HCT116 (cell line): ENCODE results near the gene GDNF. TPM values are rescaled to one million over a fixed set of nuclear protein-coding genes. Genes with fewer than 3 reads are reported as not detected.

ENCODE experiments used
- ATAC-seq: fragments of 200-7000 bp; cut with Tn5 transposase; 2 replicates; pipeline ENCODE4 v1.9.1; 2020; ENCODE audit warnings: mild to moderate bottlenecking, moderate library complexity
- BruUV-seq: library from RNA; stranded (reverse); fragments of 400-500 nt; replicated peaks from 2 replicates; lab custom pipeline; 2021; lab: Mats Ljungman, UMichigan
- CTCF ChIA-PET: fragments of 300-600 bp; sonication (Branson Sonifier 250); formaldehyde crosslinking; loops from one replicate; lab custom pipeline; 2021; ENCODE audit warnings: antibody characterized with exemption; lab: Charles Lee
- POLR2A ChIA-PET: fragments of 300-600, 350-600 bp; sonication (Branson Sonifier 250); formaldehyde crosslinking; loops from one replicate; lab custom pipeline; 2021; ENCODE audit warnings: antibody characterized with exemption; lab: Charles Lee
- RAD21 ChIA-PET, 2 experiments: fragments of 300-600 bp; sonication (Branson Sonifier 250); formaldehyde crosslinking; loops; one replicate each; lab custom pipeline; 2023; ENCODE audit warnings: low total read pairs in 2 of 2; ENCODE audit not compliant: uncharacterized antibody in 2 of 2, unreplicated experiment in 2 of 2, low non-redundant PET in 1 of 2; lab: Charles Lee
- DNase-seq: peaks from one replicate; pipeline ENCODE4 v3.0.0-alpha.2; 2010; ENCODE audit warnings: low read depth, low spot score
- H2AFZ ChIP-seq: fragments of 200-600 bp; shearing (Covaris generic), sonication (generic); 2 replicates; pipeline ENCODE4 v1.6.1; 2017; ENCODE audit warnings: low read depth, mixed run types, mixed read lengths, antibody characterized with exemption, low read length; ENCODE audit not compliant: poor library complexity, severe bottlenecking
- H3K27ac ChIP-seq: 2 replicates; pipeline ENCODE4 v1.5.1; 2012; ENCODE audit warnings: low read depth, low read length
- H3K27me3 ChIP-seq: fragments of 200-600 bp; sonication (generic); 2 replicates; pipeline ENCODE4 v1.6.1; 2016; ENCODE audit warnings: mixed run types, low read length, mixed read lengths; ENCODE audit not compliant: insufficient read depth
- H3K36me3 ChIP-seq, 2 experiments: fragments of 200-500 bp in 1 of 2; fragments of 200-600 bp in 1 of 2; sonication (Bioruptor generic) in 1 of 2; sonication (generic) in 1 of 2; 2 replicates each; pipeline versions ENCODE4 v1.5.1 to v1.6.1; 2014 to 2016; ENCODE audit warnings: low read length in 2 of 2, inconsistent platforms in 1 of 2, mixed read lengths in 1 of 2, mixed run types in 1 of 2; ENCODE audit not compliant: insufficient read depth in 2 of 2, control insufficient read depth in 1 of 2
- H3K4me1 ChIP-seq, 2 experiments: fragments of 200-600 bp in 1 of 2; sonication (generic) in 1 of 2; 2 replicates each; pipeline versions ENCODE4 v1.5.1 to v1.6.1; 2012 to 2017; ENCODE audit warnings: low read length in 2 of 2, inconsistent platforms in 1 of 2, mild to moderate bottlenecking in 1 of 2, mixed read lengths in 1 of 2, mixed run types in 1 of 2, moderate library complexity in 1 of 2; ENCODE audit not compliant: insufficient read depth in 2 of 2, control insufficient read depth in 1 of 2
- H3K4me2 ChIP-seq: fragments of 200-600 bp; sonication (generic); 2 replicates; pipeline ENCODE4 v1.6.1; 2017; ENCODE audit warnings: mixed run types, low read length, mixed read lengths
- H3K4me3 ChIP-seq, 2 experiments: fragments of 200-600 bp in 1 of 2; sonication (generic) in 1 of 2; replicated peaks in 1 of 2; 2 replicates each; pipeline ENCODE4 v1.5.1; 2011 to 2016; ENCODE audit warnings: low read length in 2 of 2, control low read depth in 1 of 2, low read depth in 1 of 2, mild to moderate bottlenecking in 1 of 2, mixed read lengths in 1 of 2, mixed run types in 1 of 2
- H3K79me2 ChIP-seq: fragments of 200-600 bp; sonication (generic); 2 replicates; pipeline ENCODE4 v1.6.1; 2017; ENCODE audit warnings: mild to moderate bottlenecking, mixed run types, low read length, moderate library complexity, mixed read lengths; ENCODE audit not compliant: insufficient read depth
- H3K9ac ChIP-seq: fragments of 200-600 bp; sonication (generic); 2 replicates; pipeline ENCODE4 v1.6.1; 2016; ENCODE audit warnings: low read length, mixed read lengths
- H3K9me2 ChIP-seq: fragments of 200-600 bp; sonication (generic), shearing (Covaris generic); 2 replicates; pipeline ENCODE4 v1.6.1; 2017; ENCODE audit warnings: mixed run types, mild to moderate bottlenecking, moderate library complexity; ENCODE audit not compliant: insufficient read depth
- H3K9me3 ChIP-seq, 2 experiments: fragments of 200-500 bp in 1 of 2; fragments of 200-600 bp in 1 of 2; sonication (Bioruptor generic) in 1 of 2; sonication (generic) in 1 of 2; 2 replicates each; pipeline ENCODE4 v1.6.1; 2014 to 2017; ENCODE audit warnings: low read length in 2 of 2, mixed read lengths in 2 of 2, inconsistent platforms in 1 of 2, low read depth in 1 of 2, mild to moderate bottlenecking in 1 of 2, mixed run types in 1 of 2, moderate library complexity in 1 of 2; ENCODE audit not compliant: control insufficient read depth in 1 of 2, insufficient read depth in 1 of 2
- H4K20me1 ChIP-seq: fragments of 200-600 bp; sonication (generic), shearing (Covaris generic); 2 replicates; pipeline ENCODE4 v1.6.1; 2017; ENCODE audit warnings: mixed run types, mild to moderate bottlenecking, moderate library complexity; ENCODE audit not compliant: insufficient read depth
- CBX3 ChIP-seq: IDR thresholded peaks from 2 replicates; pipeline ENCODE4 v1.6.1; 2012; ENCODE audit warnings: low read depth
- CEBPB ChIP-seq: IDR thresholded peaks from 2 replicates; pipeline ENCODE4 v1.6.1; 2012; ENCODE audit warnings: low read depth
- EZH2 ChIP-seq: fragments of 200-600 bp; sonication (generic); IDR thresholded peaks from 2 replicates; pipeline ENCODE4 v1.6.1; 2017; ENCODE audit warnings: antibody characterized with exemption, mixed run types
- EZH2phosphoT487 ChIP-seq: fragments of 200-600 bp; IDR thresholded peaks from 2 replicates; pipeline ENCODE4 v1.6.1; 2018; ENCODE audit warnings: antibody characterized with exemption, borderline replicate concordance
- SIN3A ChIP-seq: IDR thresholded peaks from 2 replicates; pipeline ENCODE4 v1.6.1; 2012; ENCODE audit warnings: low read depth
- SP1 ChIP-seq: IDR thresholded peaks from 2 replicates; pipeline ENCODE4 v1.6.1; 2012; ENCODE audit warnings: low read depth
- TCF7L2 ChIP-seq: IDR thresholded peaks from 2 replicates; pipeline ENCODE4 v1.7.0; 2011; ENCODE audit warnings: borderline replicate concordance, inconsistent platforms; ENCODE audit not compliant: insufficient read depth, insufficient read length; ENCODE audit errors: extremely low read depth
- ZBTB33 ChIP-seq: IDR thresholded peaks from 2 replicates; pipeline ENCODE4 v1.6.1; 2011; ENCODE audit warnings: mild to moderate bottlenecking, low read length, moderate library complexity; ENCODE audit not compliant: insufficient replicate concordance; ENCODE audit errors: extremely low read depth
- ZFX ChIP-seq: fragments of 450-650 bp; IDR thresholded peaks from 2 replicates; pipeline ENCODE4 v1.6.1; 2017
- intact Hi-C: fragments of 100-400 bp; cut with micrococcal nuclease; formaldehyde crosslinking; loops from 2 replicates; pipeline ENCODE4 v1.10.0; 2022
- total RNA-seq: library from RNA; stranded (reverse); gene quantifications from one replicate; pipeline ENCODE4 v1.2.1, GENCODE V29; 2021; ENCODE audit not compliant: unreplicated experiment
- TF ChIP-seq, protein P1 (sequence below), 3 experiments: fragments of 200-600 bp in 1 of 3; sonication (generic) in 1 of 3; IDR thresholded peaks in 2 of 3; conservative IDR thresholded peaks in 1 of 3; 2 replicates each; pipeline ENCODE4 v1.5.1; 2012 to 2017; ENCODE audit warnings: low read depth in 2 of 3, low read length in 2 of 3, antibody characterized with exemption in 1 of 3, borderline replicate concordance in 1 of 3, control low read depth in 1 of 3, mild to moderate bottlenecking in 1 of 3, mixed read lengths in 1 of 3, mixed run types in 1 of 3, moderate library complexity in 1 of 3; ENCODE audit not compliant: insufficient read depth in 1 of 3
- TF ChIP-seq, protein P2 (sequence below): IDR thresholded peaks from 2 replicates; pipeline ENCODE4 v1.6.1; 2012
- TF ChIP-seq, protein P3 (sequence below): IDR thresholded peaks from 2 replicates; pipeline ENCODE4 v1.6.1; 2012; ENCODE audit warnings: low read depth

The GDNF gene
- total RNA-seq, 1 experiment from 2014 or later: not detected

DNA sequence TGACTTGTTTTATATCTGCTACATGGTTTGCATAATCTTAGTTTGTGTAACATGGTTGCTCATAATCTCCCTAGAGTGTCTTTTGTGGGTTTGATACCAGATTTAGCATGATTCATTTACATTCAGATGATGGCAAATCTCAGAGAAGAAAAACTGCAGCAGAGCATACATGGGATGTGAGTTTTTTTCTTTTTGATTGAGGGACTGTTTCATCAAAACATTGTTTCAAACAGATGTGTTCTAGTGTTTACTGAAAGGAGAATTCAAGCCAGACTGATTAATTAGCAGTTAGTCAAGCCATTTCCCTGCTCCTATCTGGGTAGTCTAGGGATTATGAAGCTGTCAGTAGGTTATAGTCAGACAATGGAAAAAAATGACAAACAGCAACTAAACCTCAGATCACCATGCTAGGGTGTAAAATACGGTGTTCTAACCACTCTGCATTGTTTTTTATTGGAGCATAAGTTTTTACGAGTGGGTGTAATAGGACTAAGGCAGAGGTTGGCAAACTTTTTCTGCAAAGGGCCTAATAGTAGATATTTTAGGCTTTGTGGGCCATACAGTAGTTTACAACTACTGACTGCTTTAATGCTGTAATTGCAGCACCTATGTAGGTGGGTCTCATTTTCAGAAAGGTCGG lies 10.5 kb upstream of the GDNF start:
- no peak for ATAC-seq

GRCh38 chr5:37849641-37850040 lies 9.8 kb upstream of the GDNF start:
- intact Hi-C loops: no loop called here
- H3K27ac ChIP-seq: no peak overlapping the region
- no peaks in the 10 kb centered on the region for H3K36me3 ChIP-seq
- no peak overlapping the region for H3K4me2 ChIP-seq
- peaks cover 5 to 8% of the 10 kb centered on the region in 2 experiments; a peak in 3 of 4 replicates for H3K4me1 ChIP-seq
- H3K27me3 ChIP-seq: no peaks in the 10 kb centered on the region
- ChIA-PET RAD21 (no interaction called here), POLR2A (no interaction called here), CTCF (no interaction called here)
- H3K9me2 ChIP-seq: no peaks in the 10 kb centered on the region
- no TSS peak for BruUV-seq
- no peaks in the 10 kb centered on the region for H3K79me2 ChIP-seq
- no peaks in the 10 kb centered on the region for H3K9me3 ChIP-seq
- DNase-seq: no peak
- H3K4me3 ChIP-seq: no peak overlapping the region
- ATAC-seq: no peak
- H2AFZ ChIP-seq: no peak overlapping the region
- H3K9ac ChIP-seq: no peak overlapping the region
- no peaks in the 10 kb centered on the region for H4K20me1 ChIP-seq
- TF ChIP-seq SIN3A (no peak), CBX3 (no peak), EZH2phosphoT487 (no peak), CEBPB (no peak), EZH2 (no peak), TCF7L2 (no peak), SP1 (no peak), ZBTB33 (no peak)
- TF ChIP-seq, protein P1, sequence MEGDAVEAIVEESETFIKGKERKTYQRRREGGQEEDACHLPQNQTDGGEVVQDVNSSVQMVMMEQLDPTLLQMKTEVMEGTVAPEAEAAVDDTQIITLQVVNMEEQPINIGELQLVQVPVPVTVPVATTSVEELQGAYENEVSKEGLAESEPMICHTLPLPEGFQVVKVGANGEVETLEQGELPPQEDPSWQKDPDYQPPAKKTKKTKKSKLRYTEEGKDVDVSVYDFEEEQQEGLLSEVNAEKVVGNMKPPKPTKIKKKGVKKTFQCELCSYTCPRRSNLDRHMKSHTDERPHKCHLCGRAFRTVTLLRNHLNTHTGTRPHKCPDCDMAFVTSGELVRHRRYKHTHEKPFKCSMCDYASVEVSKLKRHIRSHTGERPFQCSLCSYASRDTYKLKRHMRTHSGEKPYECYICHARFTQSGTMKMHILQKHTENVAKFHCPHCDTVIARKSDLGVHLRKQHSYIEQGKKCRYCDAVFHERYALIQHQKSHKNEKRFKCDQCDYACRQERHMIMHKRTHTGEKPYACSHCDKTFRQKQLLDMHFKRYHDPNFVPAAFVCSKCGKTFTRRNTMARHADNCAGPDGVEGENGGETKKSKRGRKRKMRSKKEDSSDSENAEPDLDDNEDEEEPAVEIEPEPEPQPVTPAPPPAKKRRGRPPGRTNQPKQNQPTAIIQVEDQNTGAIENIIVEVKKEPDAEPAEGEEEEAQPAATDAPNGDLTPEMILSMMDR (IDR thresholded peaks at IDR 0.05 in 2 of 3, conservative IDR thresholded peaks at IDR 0.05 in 1 of 3; ENCODE audit: borderline replicate concordance in 1 of 3, insufficient read depth in 1 of 3, low read depth in 2 of 3, low read length in 2 of 3): no peak
- TF ChIP-seq, protein P2, sequence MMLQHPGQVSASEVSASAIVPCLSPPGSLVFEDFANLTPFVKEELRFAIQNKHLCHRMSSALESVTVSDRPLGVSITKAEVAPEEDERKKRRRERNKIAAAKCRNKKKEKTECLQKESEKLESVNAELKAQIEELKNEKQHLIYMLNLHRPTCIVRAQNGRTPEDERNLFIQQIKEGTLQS: no peak
- TF ChIP-seq, protein P3, sequence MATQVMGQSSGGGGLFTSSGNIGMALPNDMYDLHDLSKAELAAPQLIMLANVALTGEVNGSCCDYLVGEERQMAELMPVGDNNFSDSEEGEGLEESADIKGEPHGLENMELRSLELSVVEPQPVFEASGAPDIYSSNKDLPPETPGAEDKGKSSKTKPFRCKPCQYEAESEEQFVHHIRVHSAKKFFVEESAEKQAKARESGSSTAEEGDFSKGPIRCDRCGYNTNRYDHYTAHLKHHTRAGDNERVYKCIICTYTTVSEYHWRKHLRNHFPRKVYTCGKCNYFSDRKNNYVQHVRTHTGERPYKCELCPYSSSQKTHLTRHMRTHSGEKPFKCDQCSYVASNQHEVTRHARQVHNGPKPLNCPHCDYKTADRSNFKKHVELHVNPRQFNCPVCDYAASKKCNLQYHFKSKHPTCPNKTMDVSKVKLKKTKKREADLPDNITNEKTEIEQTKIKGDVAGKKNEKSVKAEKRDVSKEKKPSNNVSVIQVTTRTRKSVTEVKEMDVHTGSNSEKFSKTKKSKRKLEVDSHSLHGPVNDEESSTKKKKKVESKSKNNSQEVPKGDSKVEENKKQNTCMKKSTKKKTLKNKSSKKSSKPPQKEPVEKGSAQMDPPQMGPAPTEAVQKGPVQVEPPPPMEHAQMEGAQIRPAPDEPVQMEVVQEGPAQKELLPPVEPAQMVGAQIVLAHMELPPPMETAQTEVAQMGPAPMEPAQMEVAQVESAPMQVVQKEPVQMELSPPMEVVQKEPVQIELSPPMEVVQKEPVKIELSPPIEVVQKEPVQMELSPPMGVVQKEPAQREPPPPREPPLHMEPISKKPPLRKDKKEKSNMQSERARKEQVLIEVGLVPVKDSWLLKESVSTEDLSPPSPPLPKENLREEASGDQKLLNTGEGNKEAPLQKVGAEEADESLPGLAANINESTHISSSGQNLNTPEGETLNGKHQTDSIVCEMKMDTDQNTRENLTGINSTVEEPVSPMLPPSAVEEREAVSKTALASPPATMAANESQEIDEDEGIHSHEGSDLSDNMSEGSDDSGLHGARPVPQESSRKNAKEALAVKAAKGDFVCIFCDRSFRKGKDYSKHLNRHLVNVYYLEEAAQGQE: no peak

More for the DNA sequence above, 10.5 kb upstream of the GDNF start:
- Histone ChIP-seq H4K20me1 (no peaks in the 10 kb centered on the region), H3K4me2 (no peak overlapping the region), H3K27me3 (no peaks in the 10 kb centered on the region), H3K9me3 (no peaks in the 10 kb centered on the region), H3K4me3 (no peak overlapping the region), H3K9ac (no peak overlapping the region), H3K36me3 (no peaks in the 10 kb centered on the region), H3K4me1 (peaks cover 5 to 8% of the 10 kb centered on the region in 2 experiments; a peak in 3 of 4 replicates), H3K79me2 (no peaks in the 10 kb centered on the region), H3K9me2 (no peaks in the 10 kb centered on the region), H3K27ac (no peak overlapping the region), H2AFZ (no peak overlapping the region)
- ChIA-PET CTCF (no interaction called here), RAD21 (no interaction called here), POLR2A (no interaction called here)
- intact Hi-C loops: no loop called here
- no peak for DNase-seq
- no TSS peak for BruUV-seq
- TF ChIP-seq ZFX: no peak
